SK-N-SH (cell line): Measurements from ENCODE around the gene GATM.

Experiments used
- EP300 ChIP-seq, 2 experiments: IDR thresholded peaks; 2 replicates each; pipeline versions ENCODE4 v1.4.0 to v1.6.1; 2012; ENCODE audit warnings: borderline replicate concordance in 1 of 2, low read depth in 1 of 2, low read length in 1 of 2
- GATA2 ChIP-seq: sonication (generic); formaldehyde crosslinking; IDR thresholded peaks from 2 replicates; pipeline ENCODE4 v1.5.0; 2020; ENCODE audit warnings: mild to moderate bottlenecking, missing genetic modification reagents
- RFX5 ChIP-seq: IDR thresholded peaks from 2 replicates; pipeline ENCODE4 v1.6.1; 2012; ENCODE audit warnings: mild to moderate bottlenecking, improper control_type of control experiment, low read length
- TEAD4 ChIP-seq: IDR thresholded peaks from 2 replicates; pipeline ENCODE4 v1.4.0; 2012; ENCODE audit warnings: mild to moderate bottlenecking, borderline replicate concordance; ENCODE audit not compliant: insufficient read depth
- TF ChIP-seq, protein P1 (sequence below): fragments of 200-600 bp; sonication (generic); IDR thresholded peaks from 2 replicates; pipeline ENCODE4 v1.6.1; 2017; ENCODE audit warnings: antibody characterized with exemption, mild to moderate bottlenecking, moderate library complexity
- TF ChIP-seq, protein P2 (sequence below): IDR thresholded peaks from 2 replicates; pipeline ENCODE4 v1.4.0; 2012; ENCODE audit warnings: low read depth, borderline replicate concordance
- TF ChIP-seq, protein P3 (sequence below): fragments of 150-350 bp; IDR thresholded peaks from 2 replicates; pipeline ENCODE4 v1.6.1; 2017; ENCODE audit warnings: antibody characterized with exemption, low read length, low read depth, borderline replicate concordance
- TF ChIP-seq, protein P4 (sequence below): IDR thresholded peaks from 2 replicates; pipeline ENCODE4 v1.4.0; 2012; ENCODE audit warnings: low read depth, borderline replicate concordance

DNA sequence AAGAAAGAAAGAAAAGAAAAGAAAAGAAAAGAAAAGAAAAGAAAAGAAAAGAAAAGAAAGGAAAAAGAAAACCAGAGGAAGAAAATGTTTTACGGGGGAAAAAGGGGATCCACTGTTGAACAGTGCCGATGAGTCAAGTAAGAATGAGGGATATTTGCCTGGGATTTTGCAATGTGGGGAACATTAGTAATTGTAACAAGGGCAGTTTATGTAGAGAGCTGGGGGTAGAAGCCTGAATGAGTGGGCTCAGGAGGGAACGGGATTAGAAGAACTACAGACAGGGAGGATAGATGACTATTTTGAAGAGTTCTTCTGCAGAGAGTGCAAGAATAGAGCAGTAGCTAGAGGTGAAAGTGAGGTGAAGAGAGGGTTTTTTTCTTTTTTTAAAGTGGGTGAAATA lies 28.7 kb downstream of the GATM start:
- TF ChIP-seq GATA2 (CRISPR knock-in tag) (no peak), EP300 (IDR thresholded peaks at IDR 0.05; ENCODE audit: borderline replicate concordance in 1 of 2, low read depth in 1 of 2, low read length in 1 of 2) (no peak), RFX5 (no peak), TEAD4 (no peak)
- TF ChIP-seq, protein P1, sequence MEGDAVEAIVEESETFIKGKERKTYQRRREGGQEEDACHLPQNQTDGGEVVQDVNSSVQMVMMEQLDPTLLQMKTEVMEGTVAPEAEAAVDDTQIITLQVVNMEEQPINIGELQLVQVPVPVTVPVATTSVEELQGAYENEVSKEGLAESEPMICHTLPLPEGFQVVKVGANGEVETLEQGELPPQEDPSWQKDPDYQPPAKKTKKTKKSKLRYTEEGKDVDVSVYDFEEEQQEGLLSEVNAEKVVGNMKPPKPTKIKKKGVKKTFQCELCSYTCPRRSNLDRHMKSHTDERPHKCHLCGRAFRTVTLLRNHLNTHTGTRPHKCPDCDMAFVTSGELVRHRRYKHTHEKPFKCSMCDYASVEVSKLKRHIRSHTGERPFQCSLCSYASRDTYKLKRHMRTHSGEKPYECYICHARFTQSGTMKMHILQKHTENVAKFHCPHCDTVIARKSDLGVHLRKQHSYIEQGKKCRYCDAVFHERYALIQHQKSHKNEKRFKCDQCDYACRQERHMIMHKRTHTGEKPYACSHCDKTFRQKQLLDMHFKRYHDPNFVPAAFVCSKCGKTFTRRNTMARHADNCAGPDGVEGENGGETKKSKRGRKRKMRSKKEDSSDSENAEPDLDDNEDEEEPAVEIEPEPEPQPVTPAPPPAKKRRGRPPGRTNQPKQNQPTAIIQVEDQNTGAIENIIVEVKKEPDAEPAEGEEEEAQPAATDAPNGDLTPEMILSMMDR, result no peak
- TF ChIP-seq, protein P2, sequence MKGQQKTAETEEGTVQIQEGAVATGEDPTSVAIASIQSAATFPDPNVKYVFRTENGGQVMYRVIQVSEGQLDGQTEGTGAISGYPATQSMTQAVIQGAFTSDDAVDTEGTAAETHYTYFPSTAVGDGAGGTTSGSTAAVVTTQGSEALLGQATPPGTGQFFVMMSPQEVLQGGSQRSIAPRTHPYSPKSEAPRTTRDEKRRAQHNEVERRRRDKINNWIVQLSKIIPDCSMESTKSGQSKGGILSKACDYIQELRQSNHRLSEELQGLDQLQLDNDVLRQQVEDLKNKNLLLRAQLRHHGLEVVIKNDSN, result no peak
- TF ChIP-seq, protein P3, sequence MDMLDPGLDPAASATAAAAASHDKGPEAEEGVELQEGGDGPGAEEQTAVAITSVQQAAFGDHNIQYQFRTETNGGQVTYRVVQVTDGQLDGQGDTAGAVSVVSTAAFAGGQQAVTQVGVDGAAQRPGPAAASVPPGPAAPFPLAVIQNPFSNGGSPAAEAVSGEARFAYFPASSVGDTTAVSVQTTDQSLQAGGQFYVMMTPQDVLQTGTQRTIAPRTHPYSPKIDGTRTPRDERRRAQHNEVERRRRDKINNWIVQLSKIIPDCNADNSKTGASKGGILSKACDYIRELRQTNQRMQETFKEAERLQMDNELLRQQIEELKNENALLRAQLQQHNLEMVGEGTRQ, result no peak
- TF ChIP-seq, protein P4, sequence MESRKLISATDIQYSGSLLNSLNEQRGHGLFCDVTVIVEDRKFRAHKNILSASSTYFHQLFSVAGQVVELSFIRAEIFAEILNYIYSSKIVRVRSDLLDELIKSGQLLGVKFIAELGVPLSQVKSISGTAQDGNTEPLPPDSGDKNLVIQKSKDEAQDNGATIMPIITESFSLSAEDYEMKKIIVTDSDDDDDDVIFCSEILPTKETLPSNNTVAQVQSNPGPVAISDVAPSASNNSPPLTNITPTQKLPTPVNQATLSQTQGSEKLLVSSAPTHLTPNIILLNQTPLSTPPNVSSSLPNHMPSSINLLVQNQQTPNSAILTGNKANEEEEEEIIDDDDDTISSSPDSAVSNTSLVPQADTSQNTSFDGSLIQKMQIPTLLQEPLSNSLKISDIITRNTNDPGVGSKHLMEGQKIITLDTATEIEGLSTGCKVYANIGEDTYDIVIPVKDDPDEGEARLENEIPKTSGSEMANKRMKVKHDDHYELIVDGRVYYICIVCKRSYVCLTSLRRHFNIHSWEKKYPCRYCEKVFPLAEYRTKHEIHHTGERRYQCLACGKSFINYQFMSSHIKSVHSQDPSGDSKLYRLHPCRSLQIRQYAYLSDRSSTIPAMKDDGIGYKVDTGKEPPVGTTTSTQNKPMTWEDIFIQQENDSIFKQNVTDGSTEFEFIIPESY, result no peak
